NCI-H187 (cell line): ENCODE results near the gene PIM3.
A peak's percentile ranks its signal among the peaks of the same experiment; 100 is the strongest.

Experiments used
- DNase-seq, 2 experiments: peaks; one replicate each; lab custom pipeline; 2025; lab: John Stamatoyannopoulos, UW

Gene PIM3

DNA sequence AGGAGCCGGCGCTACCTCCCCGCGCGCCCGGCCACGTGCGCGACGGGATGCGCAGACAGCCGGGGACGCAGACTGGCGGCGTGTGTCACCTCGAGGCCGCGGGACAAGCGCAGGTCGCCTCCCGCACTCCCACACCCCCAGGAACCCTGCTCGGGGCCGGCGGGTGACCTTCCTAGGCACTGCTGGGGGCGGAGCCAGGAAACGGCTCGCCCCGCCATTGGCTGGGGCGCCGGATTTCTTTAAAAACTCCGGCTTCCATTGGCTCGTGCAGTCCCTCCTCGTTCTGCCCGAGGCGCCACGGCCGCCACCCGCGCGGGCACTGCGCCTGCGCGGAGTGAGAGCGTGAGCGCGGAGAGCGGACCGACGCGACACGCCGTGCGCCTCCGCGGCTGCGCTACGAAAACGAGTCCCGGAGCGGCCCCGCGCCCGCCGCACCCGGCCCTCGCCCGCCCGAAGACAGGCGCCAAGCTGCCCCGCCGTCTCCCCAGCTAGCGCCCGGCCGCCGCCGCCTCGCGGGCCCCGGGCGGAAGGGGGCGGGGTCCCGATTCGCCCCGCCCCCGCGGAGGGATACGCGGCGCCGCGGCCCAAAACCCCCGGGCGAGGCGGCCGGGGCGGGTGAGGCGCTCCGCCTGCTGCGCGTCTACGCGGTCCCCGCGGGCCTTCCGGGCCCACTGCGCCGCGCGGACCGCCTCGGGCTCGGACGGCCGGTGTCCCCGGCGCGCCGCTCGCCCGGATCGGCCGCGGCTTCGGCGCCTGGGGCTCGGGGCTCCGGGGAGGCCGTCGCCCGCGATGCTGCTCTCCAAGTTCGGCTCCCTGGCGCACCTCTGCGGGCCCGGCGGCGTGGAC, at the start of gene PIM3:
Gene PIM3 (plus strand): TSS at position 614 of the 846 bp plus-strand sequence. CDS start 176 bp downstream, at position 790.
- DNase-seq = peak; percentile 46 to 51

DNA sequence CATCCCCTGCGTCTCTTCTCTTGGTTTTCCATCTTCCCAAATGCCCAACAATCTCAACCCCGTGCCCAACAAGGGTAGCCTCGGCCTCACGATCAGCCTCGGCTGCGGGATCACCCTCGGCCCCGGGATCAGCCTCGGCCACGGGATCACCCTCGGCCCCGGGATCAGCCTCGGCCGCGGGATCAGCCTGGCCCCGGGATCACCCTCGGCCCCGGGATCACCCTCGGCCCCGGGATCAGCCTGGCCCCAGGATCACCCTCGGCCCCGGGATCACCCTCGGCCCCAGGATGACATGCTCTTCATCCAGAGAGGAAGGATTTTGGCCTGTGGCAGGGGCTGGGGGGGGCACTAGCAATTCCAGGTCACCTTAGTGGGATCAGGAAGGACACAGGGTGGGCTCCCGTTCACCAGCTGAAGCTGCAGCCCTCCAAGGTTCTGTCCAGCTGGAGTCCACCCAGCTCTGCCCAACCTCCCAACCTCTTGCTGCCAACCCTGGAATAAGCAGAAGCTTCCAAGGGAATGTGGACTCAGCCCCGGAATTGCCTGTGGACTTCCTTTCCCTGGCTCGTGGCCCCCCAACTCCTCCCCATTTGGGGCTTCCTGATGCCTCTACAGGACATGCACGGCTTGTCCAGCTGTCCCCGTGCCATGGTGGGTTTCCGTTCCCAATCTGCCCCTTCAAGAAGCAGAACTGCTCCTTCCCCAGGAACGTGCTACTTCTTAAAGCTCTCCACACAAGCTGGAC, 48.5 kb upstream of the PIM3 start:
- DNase-seq = no peak

DNA sequence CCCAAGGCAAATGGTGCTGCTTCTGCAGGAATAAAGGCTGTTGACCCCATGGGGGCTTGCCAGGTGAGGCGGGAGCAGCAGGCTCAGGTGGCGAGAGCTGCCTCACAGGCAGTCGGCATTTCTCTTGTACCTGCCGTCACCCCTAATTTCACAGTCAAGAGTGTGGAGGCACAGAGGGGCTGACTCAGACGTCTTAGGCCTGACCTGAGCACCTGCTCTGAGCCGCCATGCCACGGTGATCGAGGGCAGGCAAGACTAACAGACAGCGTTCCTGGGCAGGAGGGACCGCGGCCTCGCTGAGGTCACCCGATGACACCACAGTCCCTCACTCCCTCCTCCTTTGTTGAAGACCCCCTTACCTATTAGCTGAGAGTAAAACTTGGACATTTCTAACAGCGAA, 47.5 kb upstream of the PIM3 start:
- DNase-seq = no peak

DNA sequence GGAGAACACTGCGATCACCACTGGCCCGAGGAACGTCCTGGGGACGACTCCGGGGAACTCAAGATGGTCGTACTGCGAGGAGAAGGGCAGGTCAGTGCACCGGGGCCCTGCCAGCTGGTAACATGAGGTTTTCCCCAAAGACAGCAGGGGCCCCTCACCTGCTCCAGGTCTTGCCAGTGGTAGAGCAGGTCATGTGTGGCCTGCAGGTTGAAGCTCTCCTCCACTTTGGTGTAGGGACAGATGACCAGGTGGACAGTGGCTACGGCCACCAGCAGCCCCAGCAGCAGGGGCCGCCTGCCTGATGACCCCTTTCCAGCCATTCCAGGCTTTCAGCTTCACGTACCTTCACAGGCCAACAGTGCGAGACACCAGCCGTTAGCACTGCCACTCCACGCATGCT, 47.1 kb upstream of the PIM3 start:
- no peak for DNase-seq

DNA sequence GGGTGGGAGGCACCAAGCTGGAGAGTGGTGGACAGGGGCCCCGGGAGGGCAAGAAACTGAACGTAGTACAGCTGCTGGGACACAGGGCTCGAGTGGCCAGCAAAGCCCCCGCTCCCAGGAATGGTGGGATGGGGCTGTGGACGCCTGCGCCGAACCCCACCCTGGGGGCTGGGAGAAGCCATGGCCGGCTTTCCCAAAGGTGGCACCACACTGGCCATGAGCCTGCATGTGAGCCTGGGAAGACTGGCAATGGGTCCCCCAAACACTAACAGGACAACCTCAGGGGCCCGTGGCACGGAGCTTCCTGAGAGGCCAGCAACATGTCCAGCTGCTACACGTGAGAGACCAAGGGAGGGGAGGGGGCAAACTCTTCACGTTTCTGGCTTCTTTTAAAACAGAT, 46.3 kb upstream of the PIM3 start:
- DNase-seq = no peak

DNA sequence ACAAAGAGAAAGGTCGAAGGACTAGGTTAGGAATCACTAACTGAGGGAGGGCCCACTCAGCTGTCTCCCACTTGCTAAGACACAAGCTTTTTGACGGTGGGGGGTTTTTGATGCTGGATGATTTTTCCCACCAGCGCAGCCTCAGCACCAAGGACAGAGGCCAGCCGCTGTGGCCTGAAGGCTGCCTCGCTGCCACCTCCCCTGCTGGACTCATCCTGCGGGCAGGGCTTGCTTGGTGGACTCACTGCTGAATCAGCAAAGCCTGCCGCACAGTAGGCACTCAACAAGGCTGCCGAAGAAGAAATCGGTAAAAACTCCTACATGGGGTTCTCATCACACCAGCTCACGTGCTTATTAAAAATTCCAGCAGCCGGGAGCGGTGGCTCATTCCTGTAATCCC, 45.0 kb upstream of the PIM3 start:
- no peak for DNase-seq

DNA sequence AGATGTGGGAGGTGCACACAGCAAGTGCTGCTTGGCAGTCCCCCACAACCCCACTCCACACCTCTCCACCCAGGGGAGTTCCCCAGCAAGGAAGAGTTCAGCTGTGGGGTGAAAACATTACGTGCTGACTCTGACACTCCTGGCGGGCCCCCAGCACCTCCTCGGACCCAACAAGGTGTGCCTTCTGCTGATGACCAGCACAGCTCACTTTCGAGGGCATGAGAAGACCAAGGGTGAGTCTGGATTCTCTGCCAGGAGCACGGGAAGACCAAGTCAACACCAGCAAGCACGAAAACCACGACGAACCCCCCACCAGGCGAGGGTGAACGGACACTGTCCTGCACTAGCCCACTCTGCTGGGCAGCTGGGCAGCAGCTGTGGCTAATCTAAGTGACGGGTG, 43.7 kb upstream of the PIM3 start:
- DNase-seq = no peak

DNA sequence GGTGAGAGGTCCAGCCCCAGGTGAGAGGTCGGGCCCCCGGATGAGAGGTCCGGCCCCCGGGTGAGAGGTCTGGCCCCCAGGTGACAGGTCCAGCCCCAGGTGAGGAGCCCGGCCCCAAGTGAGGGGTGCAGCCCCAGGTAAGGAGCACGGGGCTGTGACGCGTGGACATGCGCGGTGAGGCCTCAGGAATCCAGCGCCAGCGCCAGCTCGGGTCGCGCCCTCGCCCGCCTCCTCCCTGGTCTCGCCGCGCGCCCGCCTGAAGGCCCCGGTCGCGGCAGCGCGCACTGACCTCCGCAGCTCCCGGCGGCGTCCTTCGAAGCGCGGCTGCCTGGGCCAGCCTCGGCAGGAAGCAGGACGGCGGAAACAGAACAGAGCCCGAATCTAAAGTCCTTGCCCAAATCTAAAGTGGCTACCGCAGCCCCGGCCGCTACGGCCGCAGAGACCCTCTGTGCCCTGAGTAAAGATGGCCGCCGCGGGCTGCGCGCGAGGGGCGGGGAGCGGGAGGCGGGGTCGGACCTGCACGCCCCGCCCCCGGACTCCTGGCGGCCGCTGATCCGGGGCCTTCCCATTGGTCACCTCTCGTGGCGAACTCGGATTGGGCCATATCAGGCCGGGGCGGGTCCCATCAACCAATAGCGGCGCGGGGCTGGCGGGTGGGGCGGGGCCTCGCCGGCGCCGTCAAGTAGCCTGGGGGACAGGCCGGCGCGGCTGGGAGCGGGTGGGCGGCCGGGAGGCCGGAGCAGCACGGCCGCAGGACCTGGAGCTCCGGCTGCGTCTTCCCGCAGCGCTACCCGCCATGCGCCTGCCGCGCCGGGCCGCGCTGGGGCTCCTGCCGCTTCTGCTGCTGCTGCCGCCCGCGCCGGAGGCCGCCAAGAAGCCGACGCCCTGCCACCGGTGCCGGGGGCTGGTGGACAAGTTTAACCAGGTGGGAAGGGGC, 42.3 kb upstream of the PIM3 start, which contains the start of the genes ALG12 and CRELD2:
Gene ALG12 (minus strand): TSS at position 465 of the 937 bp plus-strand sequence. CDS start 4,673 bp downstream, outside the sequence.
Gene CRELD2 (plus strand): TSS at position 661 of the 937 bp plus-strand sequence. CDS start 136 bp downstream, at position 797.
- peak; percentile 28 to 57 for DNase-seq

DNA sequence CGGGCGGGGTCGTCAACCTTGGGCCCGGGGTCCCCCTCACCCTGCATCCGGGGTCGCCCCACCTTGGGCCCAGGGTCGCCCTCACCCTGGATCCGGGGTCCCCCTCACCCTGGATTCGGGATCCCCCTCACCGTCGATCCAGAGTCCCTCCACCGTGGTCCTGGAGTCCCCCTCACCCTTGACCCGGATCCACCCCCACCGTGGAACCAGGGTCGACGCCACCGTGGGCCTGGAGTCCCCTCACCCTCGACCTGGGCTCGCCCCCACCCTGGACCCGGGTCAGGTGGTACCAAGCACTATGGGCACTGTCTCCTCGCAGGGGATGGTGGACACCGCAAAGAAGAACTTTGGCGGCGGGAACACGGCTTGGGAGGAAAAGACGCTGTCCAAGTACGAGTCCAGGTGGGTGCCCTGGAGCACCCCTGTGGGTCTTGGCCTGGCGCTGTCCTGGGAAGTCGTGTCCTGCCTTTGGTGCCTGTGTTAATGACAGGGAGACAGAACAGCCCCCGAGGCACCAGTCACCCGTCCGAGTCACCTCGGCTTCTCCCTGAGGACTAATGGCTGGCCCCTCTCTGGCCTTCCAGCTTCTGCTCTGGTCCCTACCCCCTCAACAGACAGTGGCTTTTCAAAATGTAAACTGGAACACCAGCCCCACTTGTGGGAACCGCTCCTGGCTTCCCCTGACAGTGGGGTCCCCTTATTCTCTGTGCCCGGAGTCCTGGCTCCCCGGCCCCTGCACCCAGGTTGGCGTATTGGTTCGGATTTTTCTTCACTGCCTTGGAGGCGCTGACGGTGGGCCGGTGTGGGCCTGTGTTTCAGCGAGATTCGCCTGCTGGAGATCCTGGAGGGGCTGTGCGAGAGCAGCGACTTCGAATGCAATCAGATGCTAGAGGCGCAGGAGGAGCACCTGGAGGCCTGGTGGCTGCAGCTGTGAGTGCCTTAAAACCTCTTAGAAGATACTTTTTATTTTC, 41.4 kb upstream of the PIM3 start:
- DNase-seq = no peak

DNA sequence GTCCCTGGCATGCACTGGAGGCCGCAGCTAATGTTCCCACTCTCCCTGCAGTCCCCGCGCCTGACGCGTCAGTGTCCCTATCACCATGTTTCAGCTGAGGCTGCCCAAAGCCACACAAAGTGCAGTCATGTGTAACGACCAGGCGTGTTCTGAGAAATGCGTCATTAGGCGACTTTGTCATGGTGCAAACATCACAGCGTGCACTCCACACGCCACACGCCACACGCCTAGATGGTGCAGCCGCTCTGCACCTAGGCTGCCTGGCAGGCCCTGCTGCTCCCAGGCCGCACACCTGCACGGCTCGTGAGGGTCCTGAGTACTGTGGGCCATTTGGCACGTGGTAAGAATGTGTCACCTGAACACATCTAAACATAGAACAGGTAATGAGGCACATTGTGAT, 39.7 kb upstream of the PIM3 start:
- no peak for DNase-seq

DNA sequence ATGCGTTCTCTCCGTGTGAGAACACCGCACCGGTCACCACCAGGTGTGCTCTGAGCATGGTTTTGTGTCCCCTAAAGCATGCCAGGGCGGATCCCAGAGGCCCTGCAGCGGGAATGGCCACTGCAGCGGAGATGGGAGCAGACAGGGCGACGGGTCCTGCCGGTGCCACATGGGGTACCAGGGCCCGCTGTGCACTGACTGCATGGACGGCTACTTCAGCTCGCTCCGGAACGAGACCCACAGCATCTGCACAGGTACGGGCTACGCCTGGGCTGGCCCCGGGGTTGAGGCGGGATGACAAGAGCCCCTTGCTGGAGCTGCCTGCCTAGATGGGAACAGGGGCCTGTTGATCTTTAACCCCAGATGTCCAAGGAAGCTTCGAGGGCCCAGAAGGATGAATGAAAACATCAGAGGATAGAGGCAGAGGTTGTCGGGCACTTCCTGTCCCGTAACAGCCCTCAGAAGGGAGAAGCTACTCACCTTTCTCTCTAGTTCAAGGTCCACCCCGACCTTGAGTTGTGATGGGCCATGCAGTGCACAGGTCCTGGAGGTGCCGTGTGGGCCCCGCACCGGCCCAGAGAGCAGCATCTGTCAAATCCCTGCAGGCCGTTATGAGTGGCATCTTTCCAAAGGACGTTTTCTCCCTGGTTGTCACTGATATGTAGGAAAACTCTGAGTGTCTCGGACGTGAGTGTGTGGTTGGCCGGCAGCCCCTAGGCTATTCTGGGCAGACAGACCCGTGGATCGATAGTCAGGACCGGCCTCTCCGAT, 38.9 kb upstream of the PIM3 start:
- no peak for DNase-seq

DNA sequence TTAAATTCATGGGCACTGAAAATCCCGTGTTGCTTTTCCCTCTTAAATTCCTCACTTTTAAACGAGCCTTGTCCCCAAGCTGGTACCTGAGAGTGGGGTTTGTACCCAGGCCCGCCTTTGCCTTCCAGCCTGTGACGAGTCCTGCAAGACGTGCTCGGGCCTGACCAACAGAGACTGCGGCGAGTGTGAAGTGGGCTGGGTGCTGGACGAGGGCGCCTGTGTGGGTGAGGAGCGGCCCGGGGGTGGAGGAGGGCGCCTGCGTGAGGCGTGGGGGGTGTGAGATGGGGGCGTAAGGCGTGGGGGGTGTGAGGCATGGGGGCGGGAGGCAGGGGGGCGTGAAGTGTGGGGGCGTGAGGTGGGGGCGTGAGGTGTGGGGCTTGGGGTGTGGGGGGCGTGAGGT, 38.1 kb upstream of the PIM3 start:
- DNase-seq = no peak

DNA sequence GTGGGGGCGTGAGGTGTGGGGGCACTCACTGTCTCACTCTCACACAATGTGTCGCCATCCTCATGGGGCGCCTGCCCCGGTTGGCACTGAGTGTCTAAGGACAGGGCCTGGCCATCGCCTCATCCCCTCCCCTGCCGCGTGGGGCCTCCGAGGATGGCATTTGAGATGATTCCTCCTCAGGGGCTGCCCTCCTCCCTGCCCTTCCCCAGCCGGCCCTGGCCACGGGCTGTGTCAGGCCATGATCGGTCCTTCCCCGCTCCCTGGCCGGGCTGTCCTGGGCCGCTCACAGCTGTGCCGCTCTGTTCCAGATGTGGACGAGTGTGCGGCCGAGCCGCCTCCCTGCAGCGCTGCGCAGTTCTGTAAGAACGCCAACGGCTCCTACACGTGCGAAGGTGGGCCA, 37.6 kb upstream of the PIM3 start:
- DNase-seq = no peak

DNA sequence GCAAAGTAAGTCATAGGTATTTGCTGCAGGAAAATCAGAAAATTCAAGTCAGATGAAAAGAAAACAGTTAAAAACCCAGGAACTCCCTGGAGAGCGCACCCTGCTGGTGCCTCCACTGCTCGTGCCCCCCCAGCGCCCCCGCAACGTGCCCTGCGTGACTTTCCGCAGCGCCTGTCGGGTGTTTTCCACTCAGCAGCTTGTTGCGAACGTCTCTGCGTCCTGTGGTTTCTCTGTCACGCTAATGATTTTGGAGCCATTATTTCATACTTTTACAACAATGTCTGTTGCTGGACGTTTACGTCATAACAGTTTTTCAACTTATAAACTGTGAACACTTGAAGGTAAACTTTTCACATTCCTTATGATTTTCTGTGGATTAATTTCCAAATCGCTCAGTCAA, 37.1 kb upstream of the PIM3 start:
- no peak for DNase-seq

DNA sequence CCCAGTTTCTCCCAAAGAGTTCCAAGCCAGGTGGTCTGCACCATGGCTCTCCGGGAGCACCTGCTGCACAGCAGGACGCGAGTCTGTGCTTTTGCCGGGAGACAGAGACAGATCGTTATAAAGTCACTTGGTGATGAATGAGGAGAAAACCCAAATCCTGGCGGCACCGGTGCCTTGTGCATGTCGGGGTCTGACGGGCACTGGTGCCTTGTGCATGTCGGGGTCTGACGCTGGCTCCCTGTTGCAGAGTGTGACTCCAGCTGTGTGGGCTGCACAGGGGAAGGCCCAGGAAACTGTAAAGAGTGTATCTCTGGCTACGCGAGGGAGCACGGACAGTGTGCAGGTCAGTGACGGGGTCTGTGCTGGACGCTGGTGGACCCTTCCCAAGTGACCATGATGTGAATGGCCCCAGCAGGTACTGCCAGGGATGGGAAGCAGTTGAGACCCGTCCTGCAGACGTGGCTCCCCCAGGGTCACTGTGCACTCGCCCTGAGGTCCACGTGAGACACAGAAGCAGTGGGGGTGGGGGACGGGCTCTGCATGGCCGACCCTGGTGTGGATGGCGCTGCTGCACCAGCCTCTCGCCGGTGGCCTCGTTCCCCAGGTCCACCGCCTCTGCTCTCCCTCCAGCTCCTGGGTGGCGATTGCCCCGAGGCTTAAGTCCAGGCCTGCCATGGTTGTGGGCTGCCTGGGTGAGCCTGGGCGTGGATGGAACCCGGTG, 36.3 kb upstream of the PIM3 start:
- no peak for DNase-seq

DNA sequence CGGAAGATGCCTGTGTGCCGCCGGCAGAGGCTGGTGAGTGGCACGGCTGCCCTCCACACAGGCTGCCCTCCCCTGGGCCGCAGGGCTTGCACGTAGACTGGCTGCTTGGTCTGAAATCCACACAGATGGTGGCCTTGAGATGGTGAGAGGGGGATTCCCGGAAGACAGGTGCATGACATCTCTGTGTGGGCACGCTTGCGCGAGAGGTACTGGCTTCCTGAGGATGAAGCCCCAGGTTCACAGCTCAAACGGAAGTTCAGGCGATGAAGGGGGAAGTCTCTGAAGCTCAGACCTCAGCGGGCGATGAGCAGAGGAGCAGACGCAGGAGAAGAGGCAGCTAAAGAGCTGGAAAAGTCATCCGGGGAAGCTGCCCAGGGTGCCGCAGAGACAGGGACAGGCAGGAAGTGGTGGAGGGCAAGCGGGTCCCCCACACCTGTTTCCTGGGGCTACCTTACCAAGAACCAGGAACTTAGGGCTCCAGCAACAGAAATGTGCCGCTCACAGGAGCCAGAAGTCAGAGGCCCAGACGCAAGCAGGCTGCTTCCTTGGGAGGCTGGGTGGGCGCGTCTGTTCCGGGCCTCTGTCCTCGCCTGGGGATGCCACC, 34.9 kb upstream of the PIM3 start:
- DNase-seq = no peak

DNA sequence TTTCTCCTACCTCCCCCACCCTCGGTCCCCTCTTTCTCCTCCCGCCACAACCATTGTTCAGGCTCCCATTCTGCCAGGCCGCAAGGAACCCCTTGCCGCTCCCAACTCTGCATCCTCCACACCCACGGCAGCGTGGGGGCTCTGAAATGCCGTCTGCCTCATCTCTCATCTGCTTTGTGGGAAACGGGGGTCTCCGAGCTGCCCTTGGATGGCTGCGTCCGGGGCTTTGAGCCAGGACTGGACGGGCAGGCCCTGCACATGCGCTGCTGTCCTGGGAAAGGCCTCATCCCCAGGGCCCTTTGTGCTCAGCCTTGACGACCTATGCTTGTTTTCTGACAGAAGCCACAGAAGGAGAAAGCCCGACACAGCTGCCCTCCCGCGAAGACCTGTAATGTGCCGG, 33.7 kb upstream of the PIM3 start:
- no peak for DNase-seq

DNA sequence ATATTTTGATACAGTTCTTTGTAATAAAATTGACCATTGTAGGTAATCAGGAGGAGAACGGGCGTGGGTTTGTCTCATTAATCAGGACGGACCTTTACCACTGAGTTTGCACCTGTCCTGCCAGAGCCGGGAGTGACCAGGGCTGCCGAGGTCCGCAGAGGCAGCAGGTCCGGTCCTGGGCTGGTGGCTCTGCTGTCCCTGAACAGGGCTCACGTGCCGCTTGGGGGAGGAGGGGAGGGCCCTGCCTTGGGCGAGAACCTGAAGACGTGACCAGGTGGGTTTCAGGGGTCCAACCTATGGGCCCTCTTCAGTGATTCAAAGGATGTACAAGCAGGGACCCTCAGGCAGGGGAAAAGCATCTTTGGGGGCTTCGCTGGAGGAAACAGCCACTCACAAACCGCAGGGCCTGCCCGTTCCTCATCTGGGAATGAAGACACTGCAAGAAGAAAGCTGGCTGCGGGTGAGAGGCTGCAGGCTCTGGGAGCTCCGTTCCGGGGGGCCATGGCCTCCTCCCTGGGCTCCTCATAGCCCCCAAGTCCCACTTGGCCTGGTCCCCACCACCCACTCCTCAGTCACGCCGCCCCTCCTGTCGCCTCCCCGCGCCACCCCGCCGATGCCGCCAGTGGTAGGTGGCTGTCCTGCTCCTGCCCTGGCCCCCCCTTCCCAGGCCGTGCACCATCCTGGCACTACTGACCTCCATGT, 32.9 kb upstream of the PIM3 start:
- no peak for DNase-seq

DNA sequence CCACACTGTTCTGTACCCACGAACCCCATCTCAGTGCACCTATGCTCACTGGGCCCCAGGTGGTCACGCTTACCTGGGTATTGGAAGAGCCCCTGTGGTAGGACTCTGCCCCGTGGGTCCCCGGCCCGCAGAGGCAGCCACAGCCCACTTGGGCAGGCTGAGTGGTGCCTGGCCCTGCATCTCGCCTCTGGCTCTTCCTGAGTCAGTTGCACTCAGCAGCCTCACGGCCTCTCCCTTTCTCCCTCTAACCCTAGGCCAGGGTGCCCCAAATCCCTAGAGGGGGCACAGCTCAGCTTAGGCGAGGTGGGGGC, 32.4 kb upstream of the PIM3 start:
- no peak for DNase-seq
